HG02763 (cell line): ENCODE measurements around the gene SEC24D.

Experiments
- ATAC-seq: cut with Tn5 transposase; IDR thresholded peaks from one replicate; pipeline ENCODE4 v1.9.1; 2021; ENCODE audit warnings: mild to moderate bottlenecking, moderate library complexity; ENCODE audit not compliant: unreplicated experiment

SEC24D gene

GRCh38 chr4:118774989-118775388 lies 60.9 kb downstream of the SEC24D start:
- ATAC-seq: no peak

- ATAC-seq: no peak
Measured at GRCh38 chr4:118774321-118774720, 61.6 kb downstream of the SEC24D start.

GRCh38 chr4:118773429-118773792 lies 62.5 kb downstream of the SEC24D start:
- ATAC-seq: no peak

- no peak for ATAC-seq
Measured at GRCh38 chr4:118772767-118773428, 63.0 kb downstream of the SEC24D start.

- peak; percentile 62 for ATAC-seq
Measured at GRCh38 chr4:118772081-118772766, 63.7 kb downstream of the SEC24D start.

GRCh38 chr4:118770741-118771187 lies 65.2 kb downstream of the SEC24D start:
- ATAC-seq: no peak

GRCh38 chr4:118769161-118769560 lies 66.8 kb downstream of the SEC24D start:
- ATAC-seq: no peak

GRCh38 chr4:118767109-118767508 lies 68.8 kb downstream of the SEC24D start:
- no peak for ATAC-seq

GRCh38 chr4:118765399-118765798 lies 70.5 kb downstream of the SEC24D start:
- no peak for ATAC-seq

GRCh38 chr4:118762730-118763477 lies 73.0 kb downstream of the SEC24D start:
- no peak for ATAC-seq

GRCh38 chr4:118762155-118762554 lies 73.8 kb downstream of the SEC24D start:
- ATAC-seq: no peak

- ATAC-seq: no peak
Measured at GRCh38 chr4:118761397-118762016, 74.4 kb downstream of the SEC24D start.

- ATAC-seq: peak; percentile 95
Measured at GRCh38 chr4:118760493-118760892, 75.4 kb downstream of the SEC24D start.

- ATAC-seq: peak; percentile 52
Measured at GRCh38 chr4:118760092-118760491, 75.8 kb downstream of the SEC24D start.

GRCh38 chr4:118759481-118759880 lies 76.4 kb downstream of the SEC24D start:
- no peak for ATAC-seq

GRCh38 chr4:118758293-118758692 lies 77.6 kb downstream of the SEC24D start:
- ATAC-seq: no peak

GRCh38 chr4:118757761-118758251 lies 78.1 kb downstream of the SEC24D start:
- ATAC-seq: no peak

GRCh38 chr4:118756958-118757357 lies 79.0 kb downstream of the SEC24D start:
- no peak for ATAC-seq

- no peak for ATAC-seq
Measured at GRCh38 chr4:118756429-118756828, 79.5 kb downstream of the SEC24D start.

- no peak for ATAC-seq
Measured at GRCh38 chr4:118755438-118756226, 80.3 kb downstream of the SEC24D start.
